ENCODE data around the gene KRTAP10-3.
"Not testable (repeated sequence)": the region's sequence is repeated elsewhere in the genome, so short reads cannot be mapped to it uniquely, and the experiment has no call there.

The KRTAP10-3 gene

GRCh38 chr21:44550807-44551206, 7.8 kb downstream of the KRTAP10-3 start:
- H3K36me3 Mint-ChIP-seq: peaks cover 18% of the 10 kb centered on the region
- H3K27me3 Mint-ChIP-seq: peaks cover 35% of the 10 kb centered on the region
- no peak overlapping the region for H3K4me3 Mint-ChIP-seq
- H3K4me1 Mint-ChIP-seq: peaks cover 22% of the 10 kb centered on the region
- DNase-seq: no peak
- peaks cover 18% of the 10 kb centered on the region for H3K9me3 Mint-ChIP-seq
- no peak overlapping the region for H3K27ac Mint-ChIP-seq
- CTCF ChIA-PET: no interaction called here

DNA sequence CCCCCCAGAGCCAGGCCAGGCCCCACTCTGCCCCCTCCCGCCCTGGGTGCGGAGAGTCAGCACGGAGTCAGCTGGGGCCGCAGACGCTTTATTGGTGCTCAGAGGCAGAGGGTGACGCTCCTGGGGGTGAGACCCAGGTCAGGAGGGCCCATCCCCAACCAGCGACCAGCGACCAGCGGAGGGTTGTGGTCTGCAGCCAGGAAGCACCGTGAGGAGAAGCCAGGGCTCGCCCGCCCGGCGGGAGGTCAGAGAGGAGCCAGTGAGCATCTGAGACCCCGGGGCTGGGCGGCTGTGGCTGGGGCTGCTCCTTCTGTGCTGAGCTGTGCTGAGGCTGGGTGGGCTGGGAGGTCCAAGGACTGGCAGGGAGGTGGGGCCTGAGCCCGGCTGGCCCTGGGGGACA, 8.3 kb downstream of the KRTAP10-3 start:
- Mint-ChIP-seq H3K4me1 (peaks cover 22% of the 10 kb centered on the region), H3K9me3 (peaks cover 22% of the 10 kb centered on the region), H3K36me3 (peaks cover 21% of the 10 kb centered on the region), H3K27me3 (peaks cover 30% of the 10 kb centered on the region)
- H3K4me3 Mint-ChIP-seq, H3K27ac Mint-ChIP-seq, DNase-seq, CTCF ChIA-PET: not testable (repeated sequence)

DNA sequence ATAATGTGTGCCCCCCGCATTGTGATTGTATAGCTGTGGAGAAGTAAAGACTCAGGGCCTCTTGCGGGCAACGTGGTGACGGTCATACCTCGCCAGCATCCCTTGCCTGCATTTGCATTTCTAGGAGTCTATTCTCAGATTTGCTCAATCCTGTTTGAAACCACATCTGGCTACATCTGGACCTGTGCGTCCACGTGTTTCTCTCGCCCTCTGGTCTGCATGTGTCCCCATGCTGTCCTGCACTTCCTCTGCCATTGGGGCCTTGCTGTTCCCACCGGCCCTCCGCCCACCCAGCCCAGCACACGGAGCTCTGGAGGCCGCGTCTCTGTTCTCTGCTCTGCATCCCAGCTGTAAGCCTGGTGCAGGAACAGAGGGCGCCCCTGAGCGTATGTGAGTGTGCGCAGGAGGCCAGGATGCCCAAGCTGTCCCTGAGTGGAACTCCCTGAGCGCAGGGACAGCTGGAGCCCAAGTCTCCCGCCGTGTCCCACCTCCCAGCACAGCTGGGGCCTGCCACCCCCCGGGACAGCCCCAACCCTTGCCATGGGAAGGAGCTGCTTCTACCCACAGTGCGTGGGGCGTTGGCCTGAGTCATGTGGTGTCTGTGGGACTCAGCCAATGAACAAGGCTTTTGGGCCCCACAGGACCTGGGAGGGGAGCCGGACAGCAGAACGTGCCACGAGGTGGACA, 8.9 kb downstream of the KRTAP10-3 start:
- Mint-ChIP-seq H3K36me3 (peaks cover 21% of the 10 kb centered on the region), H3K27ac (no peak overlapping the region), H3K4me1 (peaks cover 22% of the 10 kb centered on the region), H3K4me3 (no peak overlapping the region), H3K9me3 (peaks cover 23% of the 10 kb centered on the region), H3K27me3 (peaks cover 30% of the 10 kb centered on the region)
- DNase-seq: no peak
- CTCF ChIA-PET: no interaction called here

- no peak overlapping the region for H3K27ac Mint-ChIP-seq
Measured at GRCh38 chr21:44548922-44549321, 9.7 kb downstream of the KRTAP10-3 start.

DNA sequence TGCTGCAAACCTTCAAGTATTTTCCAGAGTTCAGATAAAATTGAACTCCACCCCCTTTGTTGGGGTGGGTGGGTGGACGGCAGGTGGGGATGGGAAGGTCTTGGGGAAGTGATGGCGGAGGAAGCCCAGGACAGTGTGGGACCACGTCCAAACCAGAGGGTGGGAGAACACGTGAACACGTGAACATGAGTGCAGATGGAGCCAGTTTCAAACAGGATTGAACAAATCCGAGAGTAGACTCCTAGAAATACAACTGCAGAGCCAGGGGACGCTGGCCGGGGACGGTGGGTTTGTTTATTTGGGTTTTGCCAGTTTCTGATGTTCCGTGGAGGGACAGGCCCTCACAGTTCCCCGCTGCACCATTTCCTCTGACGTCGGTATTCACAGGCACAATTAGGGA, 10.2 kb downstream of the KRTAP10-3 start:
- H3K4me3 Mint-ChIP-seq: no peak overlapping the region
- peaks cover 21% of the 10 kb centered on the region for H3K36me3 Mint-ChIP-seq
- peaks cover 22% of the 10 kb centered on the region for H3K4me1 Mint-ChIP-seq
- DNase-seq: no peak
- peaks cover 29% of the 10 kb centered on the region for H3K27me3 Mint-ChIP-seq
- CTCF ChIA-PET: interaction anchor here (0.7 kb wide), 1 partner anchor 49 kb away, joined by 3 read pairs; no protein-coding TSS in a partner anchor
- H3K9me3 Mint-ChIP-seq: peaks cover 23% of the 10 kb centered on the region
- H3K27ac Mint-ChIP-seq: peak overlapping the region; percentile 64

More at GRCh38 chr21:44548922-44549321, 9.7 kb downstream of the KRTAP10-3 start:
- Mint-ChIP-seq H3K27me3 (peaks cover 29% of the 10 kb centered on the region), H3K36me3 (peaks cover 21% of the 10 kb centered on the region), H3K4me1 (peaks cover 22% of the 10 kb centered on the region), H3K4me3 (no peak overlapping the region), H3K9me3 (peaks cover 23% of the 10 kb centered on the region)
- no peak for DNase-seq
- CTCF ChIA-PET: interaction anchor here (0.7 kb wide), 1 partner anchor 50 kb away, joined by 3 read pairs; no protein-coding TSS in a partner anchor

DNA sequence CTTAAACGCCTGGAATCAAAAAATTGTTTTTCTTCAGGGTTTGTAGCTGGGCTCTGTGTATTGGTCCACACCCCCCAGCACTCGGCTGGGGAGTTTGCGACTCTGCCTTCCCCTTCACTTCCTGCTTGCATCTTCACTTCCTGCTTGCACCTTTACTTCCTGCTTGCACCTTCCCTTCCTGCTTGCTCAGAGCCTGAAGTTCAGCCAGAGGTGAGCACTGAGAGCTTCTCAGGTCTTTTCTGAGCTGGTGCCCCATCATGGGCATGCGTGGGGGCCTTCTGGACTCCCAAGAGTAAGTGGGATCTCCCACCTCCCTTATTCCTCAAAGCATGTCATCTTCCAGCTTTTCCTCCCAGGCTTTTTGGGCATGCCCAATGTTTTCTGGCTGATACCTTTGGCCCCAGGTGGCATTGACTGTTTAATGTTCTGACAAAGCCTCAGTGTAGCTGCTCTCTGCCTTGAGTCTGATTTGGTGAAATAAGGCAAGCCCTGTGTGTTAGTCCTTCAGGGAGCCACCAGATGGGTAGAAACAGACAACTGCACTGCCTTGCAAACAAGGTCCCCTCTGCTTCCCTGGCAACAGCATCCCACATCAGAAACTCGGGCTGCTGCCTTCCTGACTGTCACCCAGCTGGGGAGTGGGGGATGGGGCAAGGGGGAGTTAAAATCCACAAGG, 10.8 kb downstream of the KRTAP10-3 start:
- peak; percentile 54 for DNase-seq
- H3K27ac Mint-ChIP-seq: peak overlapping the region; percentile 85
- peaks cover 21% of the 10 kb centered on the region for H3K36me3 Mint-ChIP-seq
- peaks cover 27% of the 10 kb centered on the region for H3K27me3 Mint-ChIP-seq
- H3K4me1 Mint-ChIP-seq: peaks cover 22% of the 10 kb centered on the region
- peaks cover 23% of the 10 kb centered on the region for H3K9me3 Mint-ChIP-seq
- H3K4me3 Mint-ChIP-seq: peak overlapping the region; percentile 57
- CTCF ChIA-PET: no interaction called here

DNA sequence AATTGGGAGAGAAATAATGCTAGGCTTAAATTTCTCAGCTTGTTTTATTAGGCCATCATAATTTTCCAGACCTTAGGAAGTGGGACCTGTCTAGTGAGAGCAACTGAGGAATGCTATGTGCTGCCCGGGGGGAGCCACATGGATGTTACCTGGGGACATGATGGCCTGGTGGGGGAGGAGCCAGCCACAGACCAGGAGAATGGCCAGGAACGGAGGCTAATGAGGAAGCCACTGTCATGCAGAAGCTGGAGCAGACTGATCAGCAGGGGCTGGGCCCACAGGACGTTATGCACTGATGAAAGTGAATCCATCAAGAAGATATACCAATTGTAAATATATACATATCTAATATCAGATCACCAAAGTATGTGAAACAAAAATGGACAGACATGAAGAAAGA, 14.0 kb downstream of the KRTAP10-3 start:
- Mint-ChIP-seq H3K36me3 (peaks cover 19% of the 10 kb centered on the region), H3K4me1 (peaks cover 22% of the 10 kb centered on the region)

GRCh38 chr21:44542716-44543115, 15.9 kb downstream of the KRTAP10-3 start:
- H3K9me3 Mint-ChIP-seq: peaks cover 18% of the 10 kb centered on the region
- H3K4me1 Mint-ChIP-seq: peaks cover 9% of the 10 kb centered on the region
- H3K27me3 Mint-ChIP-seq: peaks cover 15% of the 10 kb centered on the region
- no peak overlapping the region for H3K4me3 Mint-ChIP-seq
- DNase-seq: no peak
- H3K27ac Mint-ChIP-seq: no peak overlapping the region
- H3K36me3 Mint-ChIP-seq: peaks cover 15% of the 10 kb centered on the region
- CTCF ChIA-PET: no interaction called here

More for the DNA sequence above, 14.0 kb downstream of the KRTAP10-3 start:
- DNase-seq: no peak
- Mint-ChIP-seq H3K27me3 (peaks cover 11% of the 10 kb centered on the region), H3K4me3 (no peak overlapping the region), H3K27ac (no peak overlapping the region), H3K9me3 (peaks cover 23% of the 10 kb centered on the region)
- CTCF ChIA-PET: no interaction called here

- no peak for DNase-seq
- H3K9me3 Mint-ChIP-seq: peaks cover 5% of the 10 kb centered on the region
- H3K4me1 Mint-ChIP-seq: no peaks in the 10 kb centered on the region
- no peak overlapping the region for H3K4me3 Mint-ChIP-seq
- H3K27me3 Mint-ChIP-seq: peaks cover 21% of the 10 kb centered on the region
- H3K36me3 Mint-ChIP-seq: peaks cover 3% of the 10 kb centered on the region
- CTCF ChIA-PET: interaction anchor here (1.0 kb wide), 1 partner anchor 30 kb away, joined by 3 read pairs; no protein-coding TSS in a partner anchor
- H3K27ac Mint-ChIP-seq: no peak overlapping the region
Measured at GRCh38 chr21:44540741-44541288, 17.8 kb downstream of the KRTAP10-3 start.

GRCh38 chr21:44539991-44540666, 18.5 kb downstream of the KRTAP10-3 start, which contains the start of gene KRTAP10-1:
Gene KRTAP10-1, minus strand, starts transcription at chr21:44540195. Its CDS starts 45 bp downstream, at chr21:44540150.
- no peaks in the 10 kb centered on the region for H3K9me3 Mint-ChIP-seq
- no peaks in the 10 kb centered on the region for H3K36me3 Mint-ChIP-seq
- no peak for DNase-seq
- no peak within 1 kb of the TSS for H3K27ac Mint-ChIP-seq
- CTCF ChIA-PET: no interaction called here
- no peak within 1 kb of the TSS for H3K4me3 Mint-ChIP-seq
- H3K4me1 Mint-ChIP-seq: no peaks in the 10 kb centered on the region
- peaks cover 25% of the 10 kb centered on the region for H3K27me3 Mint-ChIP-seq

DNA sequence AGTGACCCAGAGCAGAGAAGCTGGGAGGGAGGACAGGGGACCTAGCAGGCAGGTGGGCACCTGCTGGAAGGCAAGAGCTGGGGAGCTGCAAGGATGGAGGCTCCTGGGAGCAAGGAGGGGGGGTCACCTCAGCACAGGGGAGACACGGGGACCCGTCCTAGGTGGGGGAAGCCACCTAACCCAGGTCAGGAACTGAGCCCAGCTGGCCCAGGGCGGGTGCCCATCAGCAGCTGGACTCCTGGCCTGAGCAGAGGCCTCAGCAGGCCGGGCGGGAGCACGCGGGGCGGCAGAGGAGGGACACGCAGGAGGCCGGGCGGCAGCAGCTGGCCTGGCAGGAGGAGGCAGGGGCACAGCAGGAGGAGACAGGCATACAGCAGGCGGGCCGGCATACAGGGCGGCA, 19.5 kb downstream of the KRTAP10-3 start:
- no peaks in the 10 kb centered on the region for H3K9me3 Mint-ChIP-seq
- CTCF ChIA-PET: no interaction called here
- H3K27me3 Mint-ChIP-seq: peaks cover 21% of the 10 kb centered on the region
- H3K4me1 Mint-ChIP-seq: no peaks in the 10 kb centered on the region
- H3K27ac Mint-ChIP-seq: no peak overlapping the region
- no peak for DNase-seq
- no peak overlapping the region for H3K4me3 Mint-ChIP-seq
- H3K36me3 Mint-ChIP-seq: no peaks in the 10 kb centered on the region

- CTCF ChIA-PET: no interaction called here
- no peak overlapping the region for H3K4me3 Mint-ChIP-seq
- H3K27me3 Mint-ChIP-seq: peaks cover 21% of the 10 kb centered on the region
- H3K36me3 Mint-ChIP-seq: no peaks in the 10 kb centered on the region
- H3K9me3 Mint-ChIP-seq: no peaks in the 10 kb centered on the region
- H3K4me1 Mint-ChIP-seq: no peaks in the 10 kb centered on the region
- H3K27ac Mint-ChIP-seq: no peak overlapping the region
- no peak for DNase-seq
Measured at GRCh38 chr21:44537930-44538911, 20.4 kb downstream of the KRTAP10-3 start.

GRCh38 chr21:44535963-44536362, 22.6 kb downstream of the KRTAP10-3 start:
- CTCF ChIA-PET: interaction anchor here (0.7 to 1.3 kb wide), 2 partner anchors 39 to 253 kb away, joined by 3 read pairs; no protein-coding TSS in a partner anchor
- Mint-ChIP-seq H3K4me1 (no peaks in the 10 kb centered on the region), H3K36me3 (no peaks in the 10 kb centered on the region), H3K9me3 (no peaks in the 10 kb centered on the region), H3K27ac (no peak overlapping the region), H3K4me3 (no peak overlapping the region), H3K27me3 (peaks cover 31% of the 10 kb centered on the region)
- no peak for DNase-seq
